A549 (cell line): ENCODE measurements around the gene ANKS1B. TPM values are rescaled to one million over a fixed set of nuclear protein-coding genes. Genes with fewer than 3 reads are reported as not detected.
"Not testable (repeated sequence)": the region's sequence is repeated elsewhere in the genome, so short reads cannot be mapped to it uniquely, and the experiment has no call there.

Experiments used
- ATAC-seq, 2 experiments: fragments of 200-7000 bp in 1 of 2; fragments of >200 bp in 1 of 2; cut with Nextera tagmentation in 1 of 2; cut with Tn5 transposase in 1 of 2; 3 replicates each; pipeline versions ENCODE4 v1.8.0 to v1.9.1; 2018 to 2020; ENCODE audit warnings: mild to moderate bottlenecking in 1 of 2, moderate library complexity in 1 of 2
- CTCF ChIA-PET: fragments of 300-600 bp; sonication (Branson Sonifier 250); formaldehyde crosslinking; extraction: SDS; loops from one replicate; lab custom pipeline; 2021; ENCODE audit warnings: antibody characterized with exemption, inconsistent platforms; lab: Yijun Ruan, JAX
- POLR2A ChIA-PET: fragments of 350-600 bp; formaldehyde crosslinking; extraction: SDS; loops from one replicate; lab custom pipeline; 2021; ENCODE audit warnings: antibody characterized with exemption, inconsistent platforms; lab: Yijun Ruan, JAX
- DNase-seq, 2 experiments: peaks; one replicate each; pipeline versions ENCODE4 v3.0.0 to v3.0.0-alpha.2; 2011 to 2016; ENCODE audit warnings: low read depth in 1 of 2, low spot score in 1 of 2
- FAIRE-seq: peaks from 2 replicates; lab custom pipeline; 2011; peaks lifted over from hg19 to GRCh38; lab: Jason Lieb, UNC
- H3K27ac ChIP-seq, 2 experiments: fragments of >200 bp; sonication (Bioruptor Twin); formaldehyde crosslinking; 3 replicates each; pipeline ENCODE4 v1.5.1; 2016 to 2017
- H3K4me1 ChIP-seq: fragments of >200 bp; sonication (Bioruptor Twin); formaldehyde crosslinking; 3 replicates; pipeline ENCODE4 v1.6.1; 2016
- H3K4me2 ChIP-seq: fragments of >200 bp; sonication (Bioruptor Twin); formaldehyde crosslinking; 3 replicates; pipeline ENCODE4 v1.6.1; 2016
- H3K4me3 ChIP-seq: fragments of >200 bp; sonication (Bioruptor Twin); formaldehyde crosslinking; 3 replicates; pipeline ENCODE4 v1.5.1; 2016
- H3K9me3 ChIP-seq: fragments of >200 bp; sonication (Bioruptor Twin); formaldehyde crosslinking; 3 replicates; pipeline ENCODE4 v1.6.1; 2016
- ATOH8 ChIP-seq: fragments of 250-450 bp; sonication (Bioruptor Pico); IDR thresholded peaks from 2 replicates; pipeline ENCODE4 v1.5.0; 2020; ENCODE audit warnings: low read depth, mild to moderate bottlenecking, moderate library complexity
- CHD4 ChIP-seq: fragments of 200-600 bp; sonication (generic); IDR thresholded peaks from 2 replicates; pipeline ENCODE4 v1.6.1; 2016; ENCODE audit warnings: antibody characterized with exemption, mild to moderate bottlenecking, borderline replicate concordance
- EHMT2 ChIP-seq: fragments of 200-600 bp; sonication (generic); IDR thresholded peaks from 2 replicates; pipeline ENCODE4 v1.6.1; 2016; ENCODE audit warnings: antibody characterized with exemption, low read depth, mild to moderate bottlenecking, moderate library complexity
- ESRRA ChIP-seq: fragments of 150-350 bp; IDR thresholded peaks from 2 replicates; pipeline ENCODE4 v1.6.1; 2014; ENCODE audit warnings: mild to moderate bottlenecking, low read length, borderline replicate concordance
- FOSL2 ChIP-seq, 2 experiments: fragments of 450-650 bp in 1 of 2; fragments of >200 bp in 1 of 2; sonication (Bioruptor Twin) in 1 of 2; formaldehyde crosslinking; IDR thresholded peaks; 2 replicates each; pipeline versions ENCODE4 v1.5.0 to v1.6.1; 2016 to 2020; ENCODE audit warnings: mild to moderate bottlenecking in 1 of 2, moderate library complexity in 1 of 2
- HDAC2 ChIP-seq: fragments of 200-600 bp; sonication (generic); IDR thresholded peaks from 2 replicates; pipeline ENCODE4 v1.6.1; 2016
- HEYL ChIP-seq: fragments of 250-450 bp; sonication (Bioruptor Pico); IDR thresholded peaks from 2 replicates; pipeline ENCODE4 v1.8.0; 2021; ENCODE audit warnings: mild to moderate bottlenecking, moderate library complexity
- HOXA7 ChIP-seq: fragments of 250-450 bp; sonication (Bioruptor Pico); IDR thresholded peaks from 2 replicates; pipeline ENCODE4 v1.5.0; 2020; ENCODE audit warnings: mild to moderate bottlenecking, moderate library complexity
- HOXB13 ChIP-seq: fragments of 250-450 bp; sonication (Bioruptor Pico); IDR thresholded peaks from 2 replicates; pipeline ENCODE4 v1.5.0; 2020; ENCODE audit warnings: low read depth, mild to moderate bottlenecking, moderate library complexity
- MAFK ChIP-seq: fragments of 450-650 bp; IDR thresholded peaks from 2 replicates; pipeline ENCODE4 v1.6.1; 2014; ENCODE audit not compliant: partially characterized antibody
- MAX ChIP-seq: IDR thresholded peaks from 2 replicates; pipeline ENCODE4 v1.6.1; 2012
- PHF8 ChIP-seq: fragments of 200-600 bp; sonication (generic); IDR thresholded peaks from 2 replicates; pipeline ENCODE4 v1.6.1; 2016; ENCODE audit warnings: low read depth, mild to moderate bottlenecking, antibody characterized with exemption, moderate library complexity, borderline replicate concordance
- RARB ChIP-seq: fragments of 250-450 bp; sonication (Bioruptor Pico); IDR thresholded peaks from 2 replicates; pipeline ENCODE4 v1.8.0; 2021; ENCODE audit warnings: mild to moderate bottlenecking, moderate library complexity
- REST ChIP-seq: fragments of 200-600 bp; sonication (generic); IDR thresholded peaks from 2 replicates; pipeline ENCODE4 v1.6.1; 2016; ENCODE audit warnings: antibody characterized with exemption, mild to moderate bottlenecking, moderate library complexity
- TFCP2L1 ChIP-seq: fragments of 250-450 bp; sonication (Bioruptor Pico); IDR thresholded peaks from 2 replicates; pipeline ENCODE4 v1.5.0; 2021; ENCODE audit warnings: mild to moderate bottlenecking
- ZC3H11A ChIP-seq: fragments of 450-650 bp; IDR thresholded peaks from 2 replicates; pipeline ENCODE4 v1.6.1; 2014; ENCODE audit warnings: antibody characterized with exemption, mild to moderate bottlenecking
- ZFP36 ChIP-seq: fragments of 450-650 bp; IDR thresholded peaks from 2 replicates; pipeline ENCODE4 v1.6.1; 2014; ENCODE audit warnings: borderline replicate concordance; ENCODE audit not compliant: partially characterized antibody
- WGBS: methylation state at CpG from one replicate; pipeline ENCODE4 v1.1.6; 2017; ENCODE audit errors: missing lambda C conversion rate; 5-methylcytosine and 5-hydroxymethylcytosine counted together
- polyA plus RNA-seq, 4 experiments: library from polyadenylated mRNA; depleted of rRNA in 3 of 4; stranded (reverse); fragments of >200 nt; fragmentation: RNase III in 1 of 4; extraction: RNeasy Plus Mini Kit Qiagen cat#74134 plus additional on column Dnase treatment in 1 of 4; gene quantifications; 2 replicates in 3 of 4; 3 replicates in 1 of 4; pipeline ENCODE4 v1.2.3, GENCODE V29; 2011 to 2017

The ANKS1B gene
- polyA plus RNA-seq, 2 of the 4 experiments (the other 2 are of a cell fraction): 1.5 to 2.2 TPM

DNA sequence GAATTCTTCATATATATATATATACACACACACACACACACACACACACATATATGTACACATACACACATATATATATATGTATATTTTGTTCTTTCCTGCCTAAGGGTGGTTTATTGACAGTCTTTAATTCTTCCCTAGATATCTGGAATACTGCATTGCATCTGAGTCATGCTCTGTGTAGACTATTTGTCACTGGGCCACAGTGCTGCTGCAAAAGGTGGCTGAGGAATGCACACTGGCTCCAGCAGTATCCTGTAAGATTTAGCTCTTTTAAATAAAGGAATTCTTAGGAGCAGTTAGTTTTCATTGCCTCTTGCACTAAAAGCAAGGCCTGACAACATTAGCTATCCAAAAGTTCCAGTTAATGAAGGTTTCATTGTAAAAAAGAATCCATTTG is 1138.8 kb downstream of the ANKS1B start:
- Histone ChIP-seq H3K4me1 (no peaks in the 10 kb centered on the region), H3K4me3 (no peak overlapping the region), H3K27ac (no peak overlapping the region), H3K9me3 (no peaks in the 10 kb centered on the region; the same call in 2 of the 3 replicates), H3K4me2 (no peak overlapping the region)
- ATAC-seq (no peak), FAIRE-seq (no peak), DNase-seq (no peak)
- ChIA-PET CTCF (no interaction called here), POLR2A (no interaction called here)
- no peak for TF ChIP-seq REST

DNA sequence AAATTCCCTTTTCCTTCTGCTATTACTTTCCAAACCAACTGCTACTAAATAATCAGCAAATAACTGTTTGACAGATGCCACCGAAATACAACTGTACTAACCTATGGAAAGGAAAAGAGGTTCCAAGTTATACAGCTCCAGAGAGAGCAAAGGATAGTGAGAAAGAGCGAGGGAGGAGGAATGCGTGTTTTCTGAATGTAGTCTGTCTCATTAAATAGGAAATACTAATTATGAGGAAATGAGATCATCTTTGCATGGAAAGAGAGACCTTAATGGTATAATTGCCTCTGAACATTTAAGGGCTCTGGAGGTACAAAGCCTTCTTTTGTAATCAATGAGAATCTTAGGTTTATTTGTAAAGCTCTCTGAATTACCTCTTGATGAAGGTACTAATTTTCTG is 1144.4 kb downstream of the ANKS1B start:
- no peak overlapping the region for H3K27ac ChIP-seq
- H3K4me2 ChIP-seq: no peak overlapping the region
- no peaks in the 10 kb centered on the region for H3K4me1 ChIP-seq
- TF ChIP-seq EHMT2 (no peak), HOXA7 (no peak), HEYL (CRISPR knock-in tag) (no peak), FOSL2 (IDR thresholded peaks at IDR 0.05) (no peak), FOSL2 (CRISPR knock-in tag; IDR thresholded peaks at IDR 0.05) (no peak), HDAC2 (no peak), MAX (no peak), CHD4 (no peak), ESRRA (no peak), RARB (CRISPR knock-in tag) (no peak), ZFP36 (no peak), ATOH8 (CRISPR knock-in tag) (no peak), PHF8 (no peak), HOXB13 (CRISPR knock-in tag) (no peak)
- FAIRE-seq (no peak), ATAC-seq (no peak), DNase-seq (no peak)
- H3K4me3 ChIP-seq: no peak overlapping the region
- ChIA-PET POLR2A (interaction anchor here (0.6 kb wide), 1 partner anchor 28 kb away, joined by 3 read pairs; no protein-coding TSS in a partner anchor), CTCF (interaction anchor here (1.3 kb wide), 1 partner anchor 12 kb away, joined by 4 read pairs; no protein-coding TSS in a partner anchor)
- H3K9me3 ChIP-seq: no peaks in the 10 kb centered on the region; the same call in 2 of the 3 replicates
- 27% methylated on average over 3 of the region's 3 CpGs for WGBS

DNA sequence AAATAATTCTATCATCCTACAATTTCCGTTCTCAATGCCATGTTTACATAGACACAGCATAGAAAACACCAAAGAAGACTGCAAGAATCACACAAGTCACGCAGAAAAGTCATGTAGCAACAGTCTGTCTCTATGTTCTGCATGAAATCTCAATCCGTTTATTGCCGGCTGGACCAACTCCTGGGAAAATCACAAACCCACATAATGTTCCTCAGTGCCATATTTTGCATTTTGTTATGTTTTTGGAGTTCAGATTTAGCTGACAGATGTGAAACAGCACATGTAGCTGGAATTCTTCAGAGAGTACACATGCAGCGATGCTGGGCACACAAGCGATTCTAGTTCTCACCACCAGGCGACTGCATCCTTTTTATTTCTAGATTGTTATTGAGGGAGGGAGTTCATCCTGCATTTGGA is 1146.5 kb downstream of the ANKS1B start:
- DNase-seq: peak in 1 of 2 experiments; percentile 11
- no peak for TF ChIP-seq ZC3H11A
- TF ChIP-seq MAFK: peak; percentile 75
- TF ChIP-seq TFCP2L1 (CRISPR knock-in tag): no peak
- TF ChIP-seq, all 56 proteins: peak for 1
- Histone ChIP-seq H3K4me2 (no peak overlapping the region), H3K4me1 (no peaks in the 10 kb centered on the region), H3K4me3 (no peak overlapping the region), H3K27ac (no peak overlapping the region), H3K9me3 (no peaks in the 10 kb centered on the region; the same call in 2 of the 3 replicates)
- 13% methylated on average over 7 of the region's 7 CpGs for WGBS
- ChIA-PET CTCF (interaction anchor here (0.9 to 1.3 kb wide), 4 partner anchors 10 to 161 kb away, joined by 3 to 4 read pairs (median 4); no protein-coding TSS in a partner anchor), POLR2A (no interaction called here)
- ATAC-seq (peak; percentile 76 to 87; a peak in 5 of 6 replicates), FAIRE-seq (no peak)

DNA sequence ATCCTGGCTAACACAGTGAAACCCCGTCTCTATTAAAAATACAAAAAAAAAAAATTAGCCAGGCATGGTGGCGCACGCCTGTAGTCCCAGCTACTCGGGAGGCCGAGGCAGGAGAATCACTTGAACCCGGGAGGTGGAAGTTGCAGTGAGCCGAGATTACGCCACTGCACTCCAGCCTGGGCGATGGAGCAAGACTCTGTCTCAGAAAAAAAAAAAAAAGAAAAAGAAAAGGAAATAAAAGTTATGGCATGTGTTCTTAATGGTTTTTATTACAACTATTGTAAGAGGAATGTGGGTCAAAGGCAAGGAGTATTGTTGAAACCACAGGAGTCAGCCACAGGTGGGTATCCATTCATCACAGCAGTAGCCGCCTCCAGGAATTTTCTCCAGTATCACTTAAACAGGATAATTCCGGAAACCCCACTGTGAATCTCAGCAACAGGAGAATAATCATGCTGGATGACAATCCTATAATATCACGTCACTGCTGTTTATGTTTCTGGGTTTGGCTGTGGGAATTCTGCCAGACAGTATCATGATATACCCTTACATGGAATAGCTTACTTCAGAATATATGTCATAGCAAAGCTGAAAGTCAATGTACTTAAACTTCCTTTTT is 1147.5 kb downstream of the ANKS1B start:
- H3K9me3 ChIP-seq, FAIRE-seq, DNase-seq, H3K27ac ChIP-seq, H3K4me3 ChIP-seq, ATAC-seq, H3K4me1 ChIP-seq, H3K4me2 ChIP-seq: not testable (repeated sequence)
- WGBS: 49% methylated on average over 12 of the region's 12 CpGs
- POLR2A ChIA-PET: interaction anchor here (0.5 kb wide), 1 partner anchor 35 kb away, joined by 3 read pairs; no protein-coding TSS in a partner anchor
- CTCF ChIA-PET: interaction anchor here (1.2 to 1.3 kb wide), 2 partner anchors 9 to 162 kb away, joined by 3 to 4 read pairs; no protein-coding TSS in a partner anchor
